CD4-positive, alpha-beta T cell (primary cell): ENCODE measurements around the gene GLDN. TPM values are rescaled to one million over a fixed set of nuclear protein-coding genes. Genes with fewer than 3 reads are reported as not detected.

Experiments
- ATAC-seq: fragments of 200-7000 bp; cut with Tn5 transposase; one replicate; pipeline ENCODE4 v1.10.0; 2022; ENCODE audit warnings: mild to moderate bottlenecking; ENCODE audit not compliant: poor library complexity
- CTCF ChIA-PET: fragments of 350-600 bp; sonication (Branson Sonifier 250); formaldehyde crosslinking; loops from one replicate; lab custom pipeline; 2021; ENCODE audit warnings: antibody characterized with exemption, inconsistent platforms; lab: Charles Lee
- POLR2A ChIA-PET: fragments of 350-600 bp; sonication (Branson Sonifier 250); formaldehyde crosslinking; loops from one replicate; lab custom pipeline; 2021; ENCODE audit warnings: antibody characterized with exemption, inconsistent platforms; lab: Charles Lee
- DNase-seq, 14 experiments: peaks; one replicate each; pipeline ENCODE4 v3.0.0-alpha.2; 2013 to 2020; ENCODE audit warnings: mixed read lengths in 2 of 14
- H3K27ac ChIP-seq, 2 donors: one replicate each; pipeline versions ENCODE4 v1.5.1 to v1.7.0; 2013; ENCODE audit warnings: low read length in 2 of 2, low read depth in 1 of 2, mild to moderate bottlenecking in 1 of 2
- H3K27me3 ChIP-seq, 2 experiments: 1 replicate in 1 of 2; 2 replicates in 1 of 2; pipeline versions ENCODE4 v1.6.1 to v1.7.0; 2013; ENCODE audit warnings: low read length in 2 of 2, control low read depth in 1 of 2, mild to moderate bottlenecking in 1 of 2, moderate library complexity in 1 of 2; ENCODE audit not compliant: insufficient read depth in 2 of 2, control insufficient read depth in 1 of 2
- H3K36me3 ChIP-seq: one replicate; pipeline ENCODE4 v1.6.1; 2013; ENCODE audit warnings: low read length, control low read depth; ENCODE audit not compliant: insufficient read depth
- H3K4me1 ChIP-seq: one replicate; pipeline ENCODE4 v1.6.1; 2013; ENCODE audit warnings: low read length, control low read depth; ENCODE audit not compliant: insufficient read depth
- H3K4me3 ChIP-seq: one replicate; pipeline ENCODE4 v1.5.1; 2013; ENCODE audit warnings: mild to moderate bottlenecking, low read length, moderate library complexity
- H3K9me3 ChIP-seq, 2 experiments: 1 replicate in 1 of 2; 2 replicates in 1 of 2; pipeline versions ENCODE4 v1.6.1 to v1.7.0; 2013; ENCODE audit warnings: low read length in 2 of 2, mild to moderate bottlenecking in 2 of 2, control low read depth in 1 of 2, moderate library complexity in 1 of 2; ENCODE audit not compliant: control insufficient read depth in 1 of 2, insufficient read depth in 1 of 2
- H3K27ac Mint-ChIP-seq: one replicate; pipeline ENCODE4 v1.8.0; 2020; ENCODE audit warnings: mixed read lengths
- H3K27me3 Mint-ChIP-seq: one replicate; pipeline ENCODE4 v1.8.0; 2021; ENCODE audit warnings: mixed read lengths
- H3K36me3 Mint-ChIP-seq: one replicate; pipeline ENCODE4 v1.8.0; 2021; ENCODE audit warnings: low read depth, mixed read lengths
- H3K4me1 Mint-ChIP-seq: one replicate; pipeline ENCODE4 v1.8.0; 2021; ENCODE audit warnings: low read depth, mixed read lengths
- H3K4me3 Mint-ChIP-seq: one replicate; pipeline ENCODE4 v1.8.0; 2020; ENCODE audit warnings: mild to moderate bottlenecking, mixed read lengths
- H3K9me3 Mint-ChIP-seq: one replicate; pipeline ENCODE4 v1.8.0; 2020; ENCODE audit warnings: mixed read lengths
- intact Hi-C, 2 experiments: fragments of 100-400 bp; cut with DNase I in 1 of 2; cut with micrococcal nuclease in 1 of 2; formaldehyde crosslinking; loops; one replicate each; pipeline versions ENCODE4 v1.15.1 to v1.9.0; 2023 to 2025; cut with DNase I, micrococcal nuclease
- total RNA-seq, 174 experiments: library from RNA in 2 of 174; stranded (reverse) in 2 of 174; gene quantifications; one replicate each; pipeline ENCODE4 v1.2.3 and lab custom pipeline; 2021 to 2026
- TF ChIP-seq, protein P1 (sequence below): fragments of 200-600 bp; IDR thresholded peaks from one replicate; pipeline ENCODE4 v1.8.0; 2022; ENCODE audit warnings: antibody characterized with exemption, mild to moderate bottlenecking

The GLDN gene
- total RNA-seq, 2 experiments from 2014 or later, result not detected

DNA sequence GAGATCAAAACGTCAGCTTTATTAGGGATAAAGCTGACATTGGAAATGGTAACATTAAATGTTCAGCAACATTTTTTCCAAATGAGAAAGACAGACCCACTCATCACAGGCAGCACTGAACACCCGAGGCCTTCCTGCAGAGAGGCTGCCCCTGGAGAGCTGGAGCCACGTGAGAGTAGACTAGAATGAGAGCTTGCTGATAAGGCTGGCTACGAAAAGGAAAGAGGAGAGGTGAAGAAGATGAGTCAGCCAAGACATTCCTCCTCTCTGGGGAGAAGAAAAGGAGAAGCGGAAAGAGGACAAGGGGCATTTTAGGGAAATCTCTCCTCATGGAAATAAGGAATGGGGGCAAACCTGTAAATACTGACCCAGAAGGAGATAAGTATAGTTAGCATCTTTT is 10.3 kb upstream of the GLDN start:
- Mint-ChIP-seq H3K4me3 (no peak overlapping the region), H3K9me3 (no peaks in the 10 kb centered on the region), H3K27me3 (peaks cover 7% of the 10 kb centered on the region), H3K4me1 (no peaks in the 10 kb centered on the region), H3K27ac (no peak overlapping the region), H3K36me3 (no peaks in the 10 kb centered on the region)
- DNase-seq (no peak), ATAC-seq (no peak)
- ChIA-PET POLR2A (no interaction called here), CTCF (no interaction called here)
- no peaks in the 10 kb centered on the region for H3K4me1 ChIP-seq
- no peaks in the 10 kb centered on the region for H3K36me3 ChIP-seq
- H3K4me3 ChIP-seq, result no peak overlapping the region
- H3K27me3 ChIP-seq, result peaks cover 0 to 3% of the 10 kb centered on the region in 2 experiments
- TF ChIP-seq, protein P1, sequence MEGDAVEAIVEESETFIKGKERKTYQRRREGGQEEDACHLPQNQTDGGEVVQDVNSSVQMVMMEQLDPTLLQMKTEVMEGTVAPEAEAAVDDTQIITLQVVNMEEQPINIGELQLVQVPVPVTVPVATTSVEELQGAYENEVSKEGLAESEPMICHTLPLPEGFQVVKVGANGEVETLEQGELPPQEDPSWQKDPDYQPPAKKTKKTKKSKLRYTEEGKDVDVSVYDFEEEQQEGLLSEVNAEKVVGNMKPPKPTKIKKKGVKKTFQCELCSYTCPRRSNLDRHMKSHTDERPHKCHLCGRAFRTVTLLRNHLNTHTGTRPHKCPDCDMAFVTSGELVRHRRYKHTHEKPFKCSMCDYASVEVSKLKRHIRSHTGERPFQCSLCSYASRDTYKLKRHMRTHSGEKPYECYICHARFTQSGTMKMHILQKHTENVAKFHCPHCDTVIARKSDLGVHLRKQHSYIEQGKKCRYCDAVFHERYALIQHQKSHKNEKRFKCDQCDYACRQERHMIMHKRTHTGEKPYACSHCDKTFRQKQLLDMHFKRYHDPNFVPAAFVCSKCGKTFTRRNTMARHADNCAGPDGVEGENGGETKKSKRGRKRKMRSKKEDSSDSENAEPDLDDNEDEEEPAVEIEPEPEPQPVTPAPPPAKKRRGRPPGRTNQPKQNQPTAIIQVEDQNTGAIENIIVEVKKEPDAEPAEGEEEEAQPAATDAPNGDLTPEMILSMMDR, result no peak
- no peak overlapping the region for H3K27ac ChIP-seq
- intact Hi-C loops, result no loop called here
- H3K9me3 ChIP-seq, result no peaks in the 10 kb centered on the region

DNA sequence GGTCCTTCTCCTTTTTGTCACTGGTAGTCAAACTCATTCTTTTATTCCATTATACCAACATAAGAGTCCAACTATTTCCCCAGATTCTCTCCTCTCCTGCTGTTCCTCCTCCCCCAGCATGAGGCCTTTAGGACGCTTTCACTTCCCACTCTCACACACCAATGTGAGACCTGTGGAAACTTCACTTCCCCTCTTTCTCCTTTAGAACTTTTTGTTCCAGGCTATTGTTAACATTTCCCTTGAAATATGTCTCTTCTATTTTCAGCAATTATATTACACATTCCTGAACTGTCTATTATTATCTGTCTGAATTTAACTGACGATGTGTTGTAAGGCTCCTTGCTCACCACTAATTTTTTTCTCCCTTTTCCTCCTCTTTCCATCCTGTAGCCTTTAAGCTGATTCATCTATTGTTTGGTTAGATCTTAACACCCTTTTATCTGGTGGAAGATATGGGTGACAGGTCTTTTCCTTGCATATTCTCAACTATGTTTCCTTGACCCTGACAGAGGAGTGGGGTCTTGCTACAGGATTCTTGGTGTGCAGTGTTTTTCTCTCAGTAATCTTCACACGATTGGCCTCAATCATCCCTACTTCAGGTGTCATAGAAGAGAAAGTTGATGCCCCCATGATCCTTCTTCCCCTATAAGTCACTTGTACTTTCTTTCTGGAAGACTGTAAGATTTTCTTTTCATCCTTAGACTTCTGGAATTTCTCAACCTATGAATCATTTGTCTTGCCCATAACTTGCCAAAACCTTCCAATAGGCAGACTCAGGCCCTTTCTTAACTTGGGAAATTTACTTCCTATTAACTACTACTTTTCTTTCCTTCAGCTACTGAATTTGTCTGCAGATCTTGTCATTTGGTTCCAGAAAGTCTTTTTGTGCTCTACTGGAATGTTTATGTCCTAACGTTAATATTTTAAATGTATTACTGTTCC is 9.0 kb upstream of the GLDN start:
- peak in 3 of 14 experiments; percentile 5 to 30 (median 21) for DNase-seq
- H3K27me3 ChIP-seq, result peaks cover 0 to 3% of the 10 kb centered on the region in 2 experiments
- Mint-ChIP-seq H3K9me3 (no peaks in the 10 kb centered on the region), H3K4me1 (no peaks in the 10 kb centered on the region), H3K27me3 (peaks cover 7% of the 10 kb centered on the region), H3K27ac (no peak overlapping the region), H3K36me3 (no peaks in the 10 kb centered on the region), H3K4me3 (no peak overlapping the region)
- no peak for ATAC-seq
- H3K4me1 ChIP-seq, result no peaks in the 10 kb centered on the region
- intact Hi-C loops, result no loop called here
- ChIA-PET CTCF (no interaction called here), POLR2A (no interaction called here)
- no peak overlapping the region for H3K4me3 ChIP-seq
- H3K9me3 ChIP-seq, result no peaks in the 10 kb centered on the region
- H3K27ac ChIP-seq, result no peak overlapping the region
- TF ChIP-seq, protein P1, result no peak
- no peaks in the 10 kb centered on the region for H3K36me3 ChIP-seq

DNA sequence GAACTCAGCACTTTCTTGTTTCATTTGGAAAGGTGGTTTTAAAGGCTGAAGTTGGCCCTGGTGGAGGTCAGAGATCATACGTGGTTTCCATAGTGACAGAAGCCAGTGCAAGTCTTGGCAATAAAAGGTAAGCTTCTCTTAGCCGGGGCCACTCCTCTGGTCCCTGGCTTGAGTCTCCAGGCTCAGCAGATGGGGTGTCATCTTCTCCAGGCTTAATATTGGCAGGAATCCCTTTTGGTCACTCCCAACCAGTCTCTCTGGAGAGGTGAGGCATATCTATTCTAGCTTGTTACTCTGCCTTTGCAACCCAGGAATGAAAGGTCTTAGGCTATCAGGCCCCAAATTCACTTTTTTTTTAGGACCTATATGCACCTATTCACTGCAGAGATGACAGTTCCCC is 7.9 kb upstream of the GLDN start:
- H3K27ac ChIP-seq, result no peak overlapping the region
- Mint-ChIP-seq H3K4me3 (no peak overlapping the region), H3K9me3 (no peaks in the 10 kb centered on the region), H3K36me3 (no peaks in the 10 kb centered on the region), H3K27me3 (peaks cover 12% of the 10 kb centered on the region), H3K27ac (no peak overlapping the region), H3K4me1 (no peaks in the 10 kb centered on the region)
- peaks cover 0 to 3% of the 10 kb centered on the region in 2 experiments for H3K27me3 ChIP-seq
- no peaks in the 10 kb centered on the region for H3K9me3 ChIP-seq
- ATAC-seq, result no peak
- TF ChIP-seq, protein P1, result no peak
- POLR2A ChIA-PET, result no interaction called here
- CTCF ChIA-PET, result no interaction called here
- intact Hi-C loops, result no loop called here
- H3K36me3 ChIP-seq, result no peaks in the 10 kb centered on the region
- H3K4me1 ChIP-seq, result no peaks in the 10 kb centered on the region
- no peak for DNase-seq
- no peak overlapping the region for H3K4me3 ChIP-seq
